ENCODE data around the gene GPANK1. TPM values are rescaled to one million over a fixed set of nuclear protein-coding genes. Genes with fewer than 3 reads are reported as not detected.
A peak's percentile ranks its signal among the peaks of the same experiment; 100 is the strongest.

Gene GPANK1
- total and polyA plus RNA-seq, 2 donors (not counting 1 experiment from before 2014, with no cell fraction given), result 22.6 to 24.3 TPM

DNA sequence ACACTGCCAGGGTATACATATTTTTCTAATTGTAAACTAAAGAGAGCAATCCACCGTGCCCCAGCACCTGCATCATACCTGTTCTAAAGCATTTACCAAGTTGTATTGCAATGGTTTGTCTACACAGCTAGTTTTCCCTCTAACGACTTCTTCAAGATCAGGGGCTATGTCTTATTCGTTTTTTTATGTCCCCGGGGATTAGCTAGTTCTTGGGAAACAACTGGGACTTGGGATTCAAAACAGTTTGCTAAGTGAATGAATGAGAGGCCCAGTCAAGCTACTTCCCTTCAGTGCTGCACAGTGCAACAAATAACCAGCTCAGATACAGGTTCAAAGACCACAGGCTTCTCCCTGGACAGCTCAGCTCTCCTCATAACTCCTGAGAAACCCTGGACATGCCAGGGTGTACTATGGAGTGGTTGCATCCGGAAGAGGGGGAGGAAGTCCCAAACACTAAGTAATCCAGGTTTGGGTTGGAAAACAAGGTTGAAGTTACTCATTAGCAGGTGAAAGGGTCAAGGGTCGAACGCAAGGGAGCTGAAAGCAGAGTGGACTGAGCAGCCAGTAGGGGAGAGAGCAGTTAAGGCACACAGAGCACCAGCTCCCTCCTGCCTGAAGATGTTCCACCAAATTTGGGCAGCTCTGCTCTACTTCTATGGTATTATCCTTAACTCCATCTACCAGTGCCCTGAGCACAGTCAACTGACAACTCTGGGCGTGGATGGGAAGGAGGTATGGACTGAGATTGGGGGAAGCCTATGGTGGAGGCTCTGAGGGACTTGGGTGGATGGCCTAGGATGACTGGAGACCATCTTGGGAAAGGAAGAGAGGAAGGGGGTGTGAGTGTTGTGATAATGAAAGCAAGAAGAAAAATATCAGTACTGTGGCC, 9.2 kb downstream of the GPANK1 start, which contains the start of gene APOM:
Gene APOM (plus strand): TSS at position 546 of the 889 bp plus-strand sequence. CDS start 73 bp downstream, at position 619.
- DNase-seq, result no peak
- no peak within 1 kb of the TSS for H3K4me2 ChIP-seq (replicated peaks; ENCODE audit: low read depth, low read length, poor library complexity, severe bottlenecking)
- no peak within 1 kb of the TSS for H3K4me3 ChIP-seq (ENCODE audit: control extremely low read depth in 1 of 5, extremely low read depth in 1 of 5, insufficient read depth in 1 of 5, low read depth in 2 of 5, low read length in 4 of 5)
- TF ChIP-seq, protein P1, sequence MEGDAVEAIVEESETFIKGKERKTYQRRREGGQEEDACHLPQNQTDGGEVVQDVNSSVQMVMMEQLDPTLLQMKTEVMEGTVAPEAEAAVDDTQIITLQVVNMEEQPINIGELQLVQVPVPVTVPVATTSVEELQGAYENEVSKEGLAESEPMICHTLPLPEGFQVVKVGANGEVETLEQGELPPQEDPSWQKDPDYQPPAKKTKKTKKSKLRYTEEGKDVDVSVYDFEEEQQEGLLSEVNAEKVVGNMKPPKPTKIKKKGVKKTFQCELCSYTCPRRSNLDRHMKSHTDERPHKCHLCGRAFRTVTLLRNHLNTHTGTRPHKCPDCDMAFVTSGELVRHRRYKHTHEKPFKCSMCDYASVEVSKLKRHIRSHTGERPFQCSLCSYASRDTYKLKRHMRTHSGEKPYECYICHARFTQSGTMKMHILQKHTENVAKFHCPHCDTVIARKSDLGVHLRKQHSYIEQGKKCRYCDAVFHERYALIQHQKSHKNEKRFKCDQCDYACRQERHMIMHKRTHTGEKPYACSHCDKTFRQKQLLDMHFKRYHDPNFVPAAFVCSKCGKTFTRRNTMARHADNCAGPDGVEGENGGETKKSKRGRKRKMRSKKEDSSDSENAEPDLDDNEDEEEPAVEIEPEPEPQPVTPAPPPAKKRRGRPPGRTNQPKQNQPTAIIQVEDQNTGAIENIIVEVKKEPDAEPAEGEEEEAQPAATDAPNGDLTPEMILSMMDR (IDR thresholded peaks at IDR 0.05), result no peak
- TF ChIP-seq EZH2 (IDR thresholded peaks at IDR 0.05; ENCODE audit: borderline replicate concordance, insufficient read depth, low read depth, low read length, poor library complexity, severe bottlenecking), result no peak
- H3K4me1 ChIP-seq (ENCODE audit: control insufficient read depth in 2 of 2, insufficient read depth in 2 of 2, low read length in 2 of 2), result peaks cover 39 to 48% of the 10 kb centered on the region in 2 donors
- Mint-ChIP-seq H3K9me3 (ENCODE audit: insufficient read depth) (no peaks in the 10 kb centered on the region), H3K27me3 (no peaks in the 10 kb centered on the region), H3K4me1 (peaks cover 61% of the 10 kb centered on the region), H3K27ac (peak within 1 kb of the TSS; percentile 67), H3K4me3 (no peak within 1 kb of the TSS)
- POLR2A ChIA-PET, result interaction anchor here (1.1 to 1.3 kb wide), 2 partner anchors 9 to 10 kb away, joined by 4 to 6 read pairs; partner anchors contain the start of gene GPANK1
- peaks cover 88% of the 10 kb centered on the region for H3K79me2 ChIP-seq (ENCODE audit: control insufficient read depth, insufficient read depth, low read length)
- intact Hi-C loops (cut with micrococcal nuclease), result loop anchor here (10.0 kb wide), 1 partner anchor 1441 kb away; the partner anchor contains the start of gene TRIM26
- H3K27me3 ChIP-seq (replicated peaks in 1 of 4; ENCODE audit: control extremely low read depth in 1 of 4, control insufficient read depth in 3 of 4, insufficient read depth in 4 of 4, low read length in 3 of 4), result no peaks in the 10 kb centered on the region
- no peak for ATAC-seq (ENCODE audit: low read depth)
- CTCF ChIA-PET, result interaction anchor here (1.3 to 1.9 kb wide), 3 partner anchors 72 to 174 kb away, joined by 4 to 5 read pairs (median 4); no protein-coding TSS in a partner anchor
- 93% methylated on average over 5 of the region's 8 CpGs for WGBS (ENCODE audit: insufficient coverage)
- no peak within 1 kb of the TSS for H2AFZ ChIP-seq (ENCODE audit: insufficient read depth, low read depth, low read length, poor library complexity, severe bottlenecking)
- H3K36me3 ChIP-seq (replicated peaks in 1 of 2; ENCODE audit: control extremely low read depth in 1 of 2, control insufficient read depth in 1 of 2, extremely low read depth in 1 of 2, insufficient read depth in 2 of 2, low read length in 1 of 2), result peaks cover 0 to 26% of the 10 kb centered on the region in 2 experiments
- no peak within 1 kb of the TSS for H3K9ac ChIP-seq (ENCODE audit: low read length)
- no peaks in the 10 kb centered on the region for H3K9me3 ChIP-seq (ENCODE audit: control extremely low read depth in 1 of 3, control insufficient read depth in 2 of 3, insufficient read depth in 1 of 3, low read length in 2 of 3)
- no peak within 1 kb of the TSS for H3K27ac ChIP-seq (ENCODE audit: low read length in 2 of 2)
- H4K20me1 ChIP-seq (ENCODE audit: control insufficient read depth, insufficient read depth, low read length, poor library complexity, severe bottlenecking), result peaks cover 24% of the 10 kb centered on the region

Measured in B cell (primary cell).